HG03039 (cell line): ENCODE measurements around the gene SLC37A1.

Experiments
- ATAC-seq: cut with Tn5 transposase; IDR thresholded peaks from one replicate; pipeline ENCODE4 v1.9.1; 2021; ENCODE audit warnings: mild to moderate bottlenecking, moderate library complexity; ENCODE audit not compliant: unreplicated experiment

Gene SLC37A1

GRCh38 chr21:42572906-42573495 lies 59.3 kb downstream of the SLC37A1 start:
- ATAC-seq, result no peak

DNA sequence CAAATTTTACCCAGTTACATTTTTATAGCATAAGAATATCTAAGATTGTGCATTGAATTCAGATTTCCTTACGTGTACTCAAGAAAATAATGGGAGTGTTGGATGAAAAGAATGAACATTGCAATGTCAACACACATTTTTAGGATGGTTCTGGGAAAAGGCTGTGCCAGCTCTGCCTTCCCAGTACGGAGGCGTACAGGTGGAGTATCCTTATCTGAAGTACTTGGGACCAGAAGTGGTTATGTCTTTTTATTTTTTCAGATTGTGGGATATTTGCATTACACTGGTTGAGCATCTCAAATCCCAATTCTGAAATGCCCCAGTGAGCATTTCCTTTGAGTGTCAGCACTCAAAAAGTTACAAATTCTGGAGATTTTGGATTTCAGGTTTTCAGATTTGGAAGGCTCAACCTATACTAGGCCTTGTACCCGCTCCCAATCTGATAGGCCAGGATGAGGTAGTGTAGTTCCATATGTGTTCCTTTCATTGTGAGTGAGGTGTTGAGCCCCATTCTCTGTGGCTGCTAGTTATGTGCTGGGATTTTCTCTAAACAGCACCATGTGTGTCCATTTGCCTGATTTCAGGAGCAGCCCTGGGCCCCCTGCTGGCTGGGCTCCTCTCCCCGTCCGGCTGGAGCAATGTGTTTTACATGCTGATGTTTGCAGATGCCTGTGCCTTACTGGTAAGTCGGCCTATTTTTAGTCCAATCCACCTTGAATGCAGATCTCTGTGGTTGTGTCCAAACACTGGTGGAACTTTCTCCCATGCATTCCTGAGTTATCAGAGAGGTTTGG lies 60.8 kb downstream of the SLC37A1 start:
- ATAC-seq, result no peak

DNA sequence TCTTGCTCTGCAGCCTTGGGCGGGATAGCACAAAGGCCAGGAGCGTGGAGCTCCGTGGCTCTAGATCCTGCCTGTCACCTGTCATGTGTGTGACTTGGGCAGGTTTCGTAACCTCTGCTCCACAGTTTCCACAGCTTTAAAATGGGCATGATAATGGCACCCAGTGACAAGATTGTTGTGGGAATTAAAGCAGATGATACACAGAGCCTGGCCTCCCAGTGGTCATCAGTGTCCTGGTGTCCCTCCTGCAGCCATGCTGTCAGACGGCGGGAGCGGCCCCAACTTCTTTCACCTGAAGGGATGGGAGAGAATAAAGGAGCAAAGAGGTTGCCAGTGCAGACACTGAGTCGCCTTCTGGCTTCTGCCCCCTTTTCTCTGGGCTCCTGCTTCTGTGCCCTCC lies 61.5 kb downstream of the SLC37A1 start:
- ATAC-seq, result no peak

GRCh38 chr21:42576639-42577038 lies 63.0 kb downstream of the SLC37A1 start:
- no peak for ATAC-seq

DNA sequence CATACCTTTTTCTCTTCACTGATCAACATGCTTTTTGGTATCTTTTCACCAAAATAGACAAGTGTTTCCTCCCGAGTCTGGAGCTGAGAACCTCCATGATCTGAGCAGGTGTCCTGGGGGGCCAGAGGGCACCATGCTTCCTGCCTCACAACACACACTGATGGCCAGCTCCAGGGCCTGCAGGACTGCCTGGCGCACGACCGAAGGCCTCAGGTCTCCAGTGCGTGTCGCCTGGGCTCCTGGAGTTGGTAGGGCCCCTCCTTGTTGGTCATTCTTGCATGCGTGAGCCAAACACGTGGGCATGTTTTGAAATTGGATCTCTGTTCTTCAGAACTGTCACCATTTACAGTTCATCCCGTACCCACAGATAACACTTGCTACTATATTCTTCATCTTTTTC lies 64.4 kb downstream of the SLC37A1 start:
- no peak for ATAC-seq

- ATAC-seq, result no peak
Measured at GRCh38 chr21:42578761-42579415, 65.2 kb downstream of the SLC37A1 start.

DNA sequence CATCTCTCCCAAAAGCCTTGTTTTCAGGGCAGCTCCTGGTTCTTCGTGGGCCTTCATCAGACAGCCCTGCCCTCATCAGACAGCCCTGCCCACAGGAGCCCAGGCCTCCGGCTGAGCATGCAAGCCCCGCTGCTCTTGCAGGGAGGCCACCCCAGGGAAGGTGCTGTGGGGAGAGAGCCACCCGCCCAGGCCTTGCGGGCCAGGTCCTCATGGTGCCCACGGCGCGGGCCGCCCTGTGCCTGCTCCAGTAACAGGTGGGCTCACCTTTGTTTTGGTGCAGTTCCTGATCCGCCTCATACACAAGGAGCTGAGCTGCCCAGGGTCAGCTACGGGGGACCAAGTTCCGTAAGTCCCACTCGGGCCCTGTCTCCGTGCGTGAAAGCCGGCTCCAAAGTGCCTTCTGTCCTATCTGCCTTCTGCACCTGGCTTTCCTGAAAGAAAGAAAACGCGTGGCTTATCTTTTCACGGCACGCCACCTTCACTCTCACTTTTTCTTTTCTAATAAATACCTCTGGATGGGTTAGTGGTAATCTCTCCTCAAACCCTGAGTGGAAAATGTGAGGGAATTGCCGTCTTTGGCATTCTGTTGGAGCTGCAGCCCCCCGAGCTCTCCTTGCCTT lies 65.9 kb downstream of the SLC37A1 start:
- no peak for ATAC-seq

- no peak for ATAC-seq
Measured at GRCh38 chr21:42580076-42580792, 66.6 kb downstream of the SLC37A1 start.

DNA sequence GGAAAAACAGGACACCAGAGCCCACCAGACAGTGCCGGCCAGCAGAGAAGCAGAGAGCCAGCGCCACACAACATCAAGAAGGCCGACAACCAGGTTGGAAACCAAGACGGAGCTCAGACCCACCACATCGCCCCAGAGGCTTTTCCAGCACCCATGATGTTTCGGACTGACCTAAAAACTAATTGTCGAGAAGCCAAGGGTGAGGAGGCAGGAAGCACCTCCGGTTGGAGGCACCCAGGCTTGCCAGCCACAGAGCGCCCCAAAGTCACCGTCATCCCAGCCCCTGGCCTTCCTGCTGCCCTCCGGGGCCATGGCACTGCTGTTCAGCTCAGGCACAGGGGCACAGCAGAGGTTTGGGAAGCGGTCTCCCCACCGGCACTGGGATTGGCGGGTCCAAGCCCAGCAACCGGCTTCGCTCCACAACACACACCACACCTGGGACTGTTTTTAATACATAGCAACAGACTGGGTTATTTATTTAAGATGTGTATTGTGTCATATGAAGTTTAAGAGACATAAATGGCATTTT lies 67.2 kb downstream of the SLC37A1 start:
- no peak for ATAC-seq

DNA sequence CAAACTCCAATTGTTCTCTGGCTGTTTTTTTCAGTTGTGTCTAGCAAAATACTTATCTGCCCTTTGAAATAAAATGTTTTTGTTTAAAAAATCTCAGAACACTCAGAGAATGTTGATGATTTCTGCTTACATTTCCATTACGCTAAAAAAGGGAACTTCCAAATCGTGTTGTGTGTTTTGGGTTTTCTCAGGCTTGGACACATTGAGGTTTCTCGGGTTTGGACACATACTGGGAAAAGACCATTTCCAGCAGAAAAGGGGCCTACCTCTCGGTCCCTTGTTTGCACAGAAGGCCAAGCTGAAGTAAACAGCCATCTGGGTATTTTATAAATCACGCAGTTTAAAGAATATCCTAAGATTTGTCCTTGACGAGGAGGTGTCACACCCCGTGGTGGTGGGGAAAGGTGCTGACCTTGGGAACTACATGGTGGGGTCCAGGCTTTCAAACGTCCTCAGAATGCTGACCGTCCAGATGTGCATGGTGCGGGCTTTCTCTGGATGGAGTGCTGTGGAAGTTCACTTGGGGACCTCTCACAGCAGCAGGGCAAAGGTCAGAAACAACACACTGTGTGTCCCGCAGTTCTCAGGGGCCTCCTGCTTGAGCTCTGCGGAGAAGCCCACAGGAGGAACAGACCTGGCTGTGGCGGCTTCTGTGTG lies 67.8 kb downstream of the SLC37A1 start:
- ATAC-seq, result no peak

DNA sequence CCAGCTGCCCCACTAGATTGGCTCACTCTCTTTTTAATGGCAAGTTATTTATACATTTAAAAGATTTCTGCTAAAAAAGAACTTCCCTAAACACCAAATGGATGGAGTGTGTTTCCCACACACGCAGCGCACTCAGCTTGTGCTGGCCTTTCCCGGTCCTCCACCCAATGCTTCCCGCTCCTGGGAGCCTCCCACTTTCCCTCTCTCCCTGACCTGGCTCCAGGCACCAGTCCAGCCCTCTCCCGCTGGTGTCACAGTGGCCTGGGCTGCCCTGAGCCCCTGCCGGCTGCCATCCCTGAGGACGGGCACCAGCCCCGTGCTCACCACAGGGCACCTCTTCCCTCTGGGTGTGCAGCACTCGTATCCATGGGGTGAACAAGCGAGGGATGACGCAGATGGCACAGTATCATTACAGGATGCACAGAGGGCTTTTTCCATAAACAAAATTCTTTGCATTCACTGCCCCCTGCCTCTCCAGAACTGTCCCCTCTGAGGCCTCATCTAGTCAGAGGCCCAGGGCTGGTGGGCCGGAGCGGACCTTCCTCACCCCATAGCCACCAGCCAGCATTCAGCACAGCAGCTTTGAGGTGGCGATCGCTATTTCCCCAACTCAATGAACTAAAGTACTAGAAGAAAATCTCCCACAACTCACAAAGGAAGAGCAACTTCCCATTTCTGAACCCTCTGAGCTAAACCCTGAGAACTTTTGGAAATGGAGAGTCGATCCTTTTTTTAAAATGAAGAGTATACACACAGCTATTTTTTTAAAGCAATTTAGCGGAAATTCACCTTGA lies 68.5 kb downstream of the SLC37A1 start:
- no peak for ATAC-seq

GRCh38 chr21:42582787-42583476 lies 69.3 kb downstream of the SLC37A1 start:
- no peak for ATAC-seq

- ATAC-seq, result no peak
Measured at GRCh38 chr21:42583477-42584295, 70.0 kb downstream of the SLC37A1 start.

- ATAC-seq, result no peak
Measured at GRCh38 chr21:42584296-42584641, 70.6 kb downstream of the SLC37A1 start.

GRCh38 chr21:42585881-42586280 lies 72.2 kb downstream of the SLC37A1 start:
- ATAC-seq, result no peak

GRCh38 chr21:42586406-42586805 lies 72.8 kb downstream of the SLC37A1 start:
- no peak for ATAC-seq

GRCh38 chr21:42587036-42587435 lies 73.4 kb downstream of the SLC37A1 start:
- ATAC-seq, result no peak
